HG03139 (cell line): ENCODE results near the gene RASSF4.

Source experiments
- ATAC-seq: cut with Tn5 transposase; IDR thresholded peaks from one replicate; pipeline ENCODE4 v1.9.1; 2021; ENCODE audit not compliant: unreplicated experiment

The RASSF4 gene

DNA sequence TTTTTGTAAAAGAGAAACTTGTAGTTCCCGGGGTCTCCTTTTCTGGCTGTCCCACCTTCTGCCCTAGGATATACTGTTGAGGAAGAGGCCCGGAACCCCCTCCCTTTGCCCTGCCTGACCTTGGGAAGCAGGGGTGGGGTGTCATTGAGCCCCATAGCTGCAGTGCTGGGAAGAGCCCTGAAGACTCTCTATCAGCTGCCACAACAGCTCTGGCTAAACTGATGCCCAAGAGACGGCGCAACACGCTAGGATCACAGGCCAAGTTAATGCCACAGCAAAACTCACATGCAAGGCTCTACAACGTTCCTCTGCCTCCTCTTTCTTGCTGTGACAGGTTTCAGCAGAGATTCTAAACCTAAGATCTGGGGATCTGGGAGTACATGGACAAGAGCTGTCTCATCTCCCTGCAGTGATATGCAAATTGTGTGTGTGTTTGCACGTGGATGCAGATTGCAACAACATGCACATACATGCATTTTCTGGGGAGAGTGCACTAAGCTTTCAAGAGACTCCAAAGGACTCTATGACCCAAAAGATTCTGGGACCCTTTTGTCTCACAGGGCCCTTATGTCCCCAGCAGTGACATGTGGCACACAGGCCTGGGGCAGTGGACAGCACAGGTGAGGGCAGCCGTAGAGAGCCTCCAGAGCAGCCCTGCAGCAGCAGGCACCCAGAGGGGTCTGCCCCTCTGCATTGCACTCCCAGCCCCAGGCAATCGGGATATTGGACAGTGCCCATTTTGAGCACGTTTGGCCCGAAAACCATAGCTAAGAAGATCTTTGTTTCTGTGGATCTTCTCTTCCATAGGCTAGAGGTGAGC, 2.5 kb downstream of the RASSF4 start:
- ATAC-seq: no peak

DNA sequence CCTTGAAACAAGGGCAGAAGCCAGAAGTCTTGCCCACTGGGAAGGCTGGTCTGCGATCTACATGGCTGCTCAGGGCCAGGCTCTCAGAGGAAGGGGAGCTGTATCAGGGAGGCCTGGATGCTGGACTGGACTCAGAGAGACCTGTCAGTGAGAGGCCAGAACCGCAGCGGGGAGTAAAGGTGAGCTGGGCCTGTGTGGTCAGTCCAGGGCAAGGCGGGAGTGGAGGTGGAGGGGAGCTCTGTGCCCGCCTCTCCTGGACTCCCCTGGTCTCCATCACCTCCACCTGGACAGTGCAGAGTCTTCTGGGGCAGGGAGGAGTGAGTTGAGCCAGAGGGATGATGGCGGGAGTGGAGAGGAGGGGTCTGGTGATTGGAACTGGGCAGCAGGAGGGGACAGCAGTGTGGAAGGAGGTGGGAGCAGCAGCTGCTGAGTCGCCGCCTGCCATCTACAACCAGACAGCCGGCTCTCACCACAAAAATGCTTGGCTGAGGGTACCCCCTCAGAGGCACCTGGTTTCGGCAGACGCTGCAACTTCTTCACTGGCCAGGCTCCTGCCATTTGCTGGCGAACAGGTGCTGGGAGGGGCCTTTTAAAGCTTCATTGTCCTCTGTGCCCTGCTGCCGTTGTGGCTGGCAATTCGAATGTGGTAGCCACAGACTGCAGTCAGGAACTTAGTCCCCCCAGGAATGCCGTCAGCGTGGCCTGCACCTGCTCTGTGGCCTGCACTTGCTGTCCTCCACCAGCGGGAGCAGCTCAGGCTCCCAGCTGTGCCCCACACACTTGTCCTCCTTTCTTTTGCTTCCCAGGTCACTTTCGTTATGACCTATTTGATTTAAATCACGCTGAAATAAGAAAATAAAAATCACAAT, 3.5 kb downstream of the RASSF4 start:
- ATAC-seq: no peak

DNA sequence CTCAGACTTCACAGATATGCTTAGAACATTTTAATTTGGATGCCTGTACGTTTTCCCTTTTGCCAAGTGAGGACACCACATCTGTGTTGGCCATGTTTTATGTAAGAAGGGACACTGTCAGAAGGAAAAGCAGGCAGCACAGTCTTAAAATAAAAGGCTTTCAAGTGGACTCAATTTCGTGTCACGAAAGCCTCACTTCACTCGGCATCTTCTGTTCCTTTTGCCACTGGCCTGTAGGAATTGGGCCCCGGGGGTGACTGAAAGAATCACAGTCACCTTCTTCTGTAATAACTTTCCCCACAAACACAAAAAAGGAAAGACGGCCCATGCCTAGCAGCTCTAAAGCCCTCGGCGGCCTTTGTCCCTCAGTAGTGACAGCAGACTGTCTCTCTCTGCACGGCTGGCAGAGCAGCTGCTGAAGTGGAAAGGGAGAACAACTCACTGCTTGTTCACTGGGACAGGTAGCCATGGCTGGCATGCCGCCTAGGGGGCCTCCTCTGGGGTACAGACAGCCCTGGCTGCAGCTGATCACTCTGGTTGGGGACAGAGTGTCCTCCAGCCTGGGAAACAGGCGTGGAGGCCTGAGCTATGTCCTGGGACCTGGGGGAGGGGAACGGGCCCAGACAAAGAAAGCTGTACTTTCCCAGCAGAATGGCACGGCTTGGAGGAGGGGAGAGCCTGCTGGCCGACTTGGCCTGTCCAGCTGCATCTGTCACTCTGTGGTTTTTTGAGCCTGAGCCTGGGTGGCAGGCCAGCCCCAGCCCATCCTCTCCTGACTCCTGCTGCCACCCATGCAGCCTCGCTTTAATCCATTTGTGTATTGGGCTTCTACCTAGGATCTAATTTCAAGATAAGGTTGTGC, 4.4 kb downstream of the RASSF4 start:
- ATAC-seq: no peak

DNA sequence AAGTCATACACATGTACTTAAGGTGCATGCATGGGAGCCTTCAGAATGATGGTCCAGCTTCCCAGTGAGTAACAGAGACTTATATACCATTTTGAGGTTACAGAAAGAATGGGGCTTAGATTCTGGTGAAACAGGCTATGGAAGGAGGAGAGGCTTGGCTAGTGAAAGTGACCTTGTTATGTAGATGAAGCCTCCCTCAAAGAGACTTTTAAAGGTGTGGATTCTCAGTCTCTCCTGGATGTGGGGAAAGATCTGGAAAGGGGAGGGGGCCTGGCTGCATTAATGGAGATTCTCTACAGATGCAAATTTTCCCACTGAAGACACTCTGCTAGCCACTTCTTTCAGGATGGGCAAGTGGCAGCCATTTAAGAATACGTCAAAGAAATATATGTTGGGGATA, 5.5 kb downstream of the RASSF4 start:
- ATAC-seq: no peak

DNA sequence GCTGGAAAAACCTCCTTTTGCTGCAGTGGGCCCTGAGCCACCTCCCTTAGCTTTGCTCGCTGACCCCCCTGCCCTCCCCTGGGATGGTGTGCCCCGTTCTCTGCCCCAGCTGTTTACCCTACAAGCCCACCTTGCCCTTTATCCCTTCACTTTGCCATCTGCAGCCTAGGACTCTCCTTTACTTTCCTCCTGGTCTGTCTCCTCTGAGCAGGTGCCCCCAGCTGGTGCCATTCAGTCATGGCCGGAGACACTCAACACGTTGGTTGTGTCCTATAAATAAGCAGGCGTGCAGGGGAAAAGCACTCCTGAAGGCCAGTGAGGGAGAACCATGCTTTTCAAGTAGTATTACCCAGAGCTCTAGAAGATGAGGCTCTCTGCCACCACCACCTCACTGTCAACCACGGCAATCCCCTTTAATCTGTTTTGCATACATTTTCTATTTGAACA, 6.1 kb downstream of the RASSF4 start:
- no peak for ATAC-seq

DNA sequence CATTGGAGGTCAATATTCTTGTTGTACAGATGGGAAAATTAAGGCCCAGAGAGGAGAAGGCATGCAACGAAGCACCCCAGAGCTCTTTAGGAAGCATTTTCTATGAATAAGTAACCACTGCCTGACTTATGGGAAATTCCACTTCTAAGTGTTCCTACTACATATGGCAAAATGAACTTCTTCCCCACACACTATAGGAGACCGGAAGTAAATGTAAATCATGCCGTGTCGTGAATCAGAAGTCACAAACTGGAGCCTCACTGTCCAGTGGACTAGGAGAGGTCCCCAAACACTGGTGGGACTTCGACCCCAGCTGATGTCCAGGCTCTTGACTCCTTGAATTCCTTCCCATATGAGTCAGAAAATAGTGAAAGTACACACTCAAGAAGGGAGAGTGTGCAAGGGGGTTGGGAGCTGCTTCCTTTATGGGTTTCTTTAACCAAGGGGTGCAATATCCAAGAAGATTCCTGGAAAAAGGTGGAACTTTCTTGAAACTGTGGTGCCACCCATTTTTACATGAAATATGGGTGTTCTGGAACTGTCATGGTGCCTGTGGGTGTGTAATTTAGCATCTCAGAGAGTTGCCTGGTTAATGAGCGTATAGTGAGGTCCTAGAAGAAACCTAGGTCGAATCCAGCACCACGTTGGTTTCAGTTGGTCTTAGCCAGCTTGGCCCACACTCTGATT, 6.7 kb downstream of the RASSF4 start:
- ATAC-seq: no peak

DNA sequence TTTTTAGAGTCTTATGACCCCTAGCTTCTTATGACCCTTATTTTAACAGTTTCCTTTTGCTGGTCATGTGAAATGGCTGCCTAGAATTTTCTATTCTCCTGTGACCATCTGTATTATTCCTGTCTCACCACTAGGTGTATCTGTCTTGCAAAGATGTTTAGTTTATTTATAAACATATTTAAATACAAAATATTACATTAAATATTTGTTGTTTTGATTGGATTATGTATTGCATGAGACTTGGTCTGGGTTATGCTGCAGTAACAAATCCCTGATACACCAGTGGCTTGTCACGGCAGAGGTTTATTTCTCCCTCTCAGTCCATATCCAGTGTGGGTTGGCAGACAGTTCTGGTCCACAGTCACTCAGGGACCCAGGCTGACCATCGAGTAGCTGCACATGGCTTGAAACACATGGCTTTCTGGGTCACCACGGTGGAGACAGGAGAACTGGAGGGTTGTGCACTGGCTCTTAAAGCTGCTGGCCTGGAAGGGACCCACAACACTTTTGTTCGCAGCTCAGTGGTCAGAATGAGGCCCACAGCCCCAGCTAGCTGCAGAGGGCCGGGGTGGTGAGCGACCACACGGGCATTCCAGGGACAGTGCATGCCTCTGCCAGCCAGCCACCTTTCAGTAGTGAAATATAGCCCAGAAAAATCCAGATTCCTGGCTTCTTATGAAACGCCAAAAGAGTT, 7.4 kb downstream of the RASSF4 start:
- ATAC-seq: no peak

DNA sequence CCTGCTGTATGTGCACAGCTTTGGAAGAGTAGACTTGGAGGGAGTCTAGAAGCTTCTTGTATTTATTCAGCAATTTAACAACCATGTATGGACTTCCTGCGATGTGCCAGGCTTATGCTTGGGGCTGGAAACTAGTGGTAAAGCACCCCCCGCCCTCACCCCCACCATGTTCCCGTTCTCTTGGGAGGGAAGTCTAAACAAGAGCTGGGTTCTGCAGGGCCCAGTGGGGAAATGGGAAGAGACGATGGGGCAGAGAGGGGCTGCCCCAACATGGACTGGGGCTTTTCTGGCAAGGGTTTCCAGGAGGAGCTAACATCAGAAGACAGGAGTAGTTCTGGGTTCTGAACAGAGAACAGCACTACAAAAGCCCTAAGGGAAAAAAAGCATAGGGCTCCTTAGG, 8.0 kb downstream of the RASSF4 start:
- no peak for ATAC-seq

DNA sequence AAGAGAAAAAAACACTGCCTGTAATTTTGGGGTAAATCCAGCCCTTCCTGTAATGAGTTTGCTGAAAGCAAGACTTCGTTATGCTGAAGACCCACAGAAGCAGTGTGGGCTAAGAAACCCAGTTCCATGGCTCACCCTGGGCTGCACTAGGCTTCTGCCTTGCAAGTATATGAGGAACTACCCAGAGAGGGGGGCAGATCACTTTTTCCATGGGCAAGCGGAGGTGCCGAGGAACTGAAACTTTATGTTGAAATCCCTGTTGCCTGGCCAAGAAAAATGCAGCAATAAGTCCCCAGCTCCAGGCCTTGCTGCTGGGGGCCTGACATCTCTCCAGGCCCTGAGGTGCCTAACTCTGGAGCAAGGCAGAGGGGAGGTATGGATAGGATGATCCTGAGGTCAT, 8.5 kb downstream of the RASSF4 start:
- ATAC-seq: no peak

DNA sequence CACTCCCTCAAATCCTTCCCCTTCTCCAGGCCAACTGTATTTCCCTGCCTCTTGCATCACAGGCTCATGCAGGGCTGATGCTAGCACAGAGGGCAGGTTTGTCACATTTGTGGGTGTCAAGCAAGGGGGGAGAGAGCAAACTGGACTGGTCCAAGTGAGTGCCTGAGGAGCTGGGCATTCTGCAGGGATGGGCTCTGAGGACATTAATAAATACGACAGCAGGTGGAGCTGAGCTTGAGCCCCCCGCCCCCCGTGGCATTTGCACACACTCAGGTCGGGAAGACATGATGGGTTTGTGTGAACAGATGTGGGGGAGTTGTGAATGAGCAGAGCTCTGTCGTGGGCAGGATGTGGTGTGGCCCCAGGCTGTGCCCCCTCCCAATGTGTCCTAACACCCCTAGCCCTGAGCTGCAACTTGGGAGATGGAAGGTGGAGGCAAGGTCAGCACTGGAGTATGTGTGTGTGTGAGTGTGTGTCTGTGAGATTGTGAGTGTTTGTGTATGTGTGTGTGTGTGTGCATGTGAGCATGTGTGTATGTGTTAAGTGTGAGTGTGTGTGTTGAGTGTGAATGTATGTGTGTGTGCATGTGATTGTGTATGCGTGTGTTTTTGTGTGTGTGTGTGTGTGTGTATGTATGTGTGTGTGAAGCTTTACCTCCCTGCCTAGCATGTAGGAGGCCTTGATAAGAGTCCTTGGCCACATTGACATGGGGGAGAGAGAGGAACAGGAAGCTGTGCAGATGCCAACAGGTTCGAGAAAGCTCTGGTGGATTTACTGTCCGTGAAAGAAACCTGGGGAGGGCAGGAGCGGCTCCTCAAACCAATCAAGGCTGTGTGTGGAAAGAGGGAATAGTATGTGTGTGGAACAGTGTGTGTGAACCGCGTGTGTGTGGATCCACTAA, 9.1 kb downstream of the RASSF4 start:
- no peak for ATAC-seq

DNA sequence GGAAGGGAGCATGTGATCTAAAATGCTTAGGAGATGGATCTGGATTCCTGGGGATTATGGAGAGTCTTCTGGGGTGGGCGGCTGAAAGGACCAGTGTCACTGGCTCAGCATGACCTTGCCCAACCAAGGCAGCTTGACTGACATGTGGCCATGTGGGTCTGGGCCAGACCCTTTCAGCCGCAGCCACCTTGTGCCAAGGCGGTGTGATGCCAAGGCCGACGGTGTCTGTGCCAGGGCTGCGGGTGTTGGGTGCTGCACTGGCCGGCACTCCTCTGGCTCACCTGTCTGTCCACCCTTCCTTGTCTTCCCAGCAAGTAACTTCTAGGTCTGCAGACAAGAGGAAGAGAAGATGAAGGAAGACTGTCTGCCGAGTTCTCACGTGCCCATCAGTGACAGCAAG, 10.3 kb downstream of the RASSF4 start:
- no peak for ATAC-seq

DNA sequence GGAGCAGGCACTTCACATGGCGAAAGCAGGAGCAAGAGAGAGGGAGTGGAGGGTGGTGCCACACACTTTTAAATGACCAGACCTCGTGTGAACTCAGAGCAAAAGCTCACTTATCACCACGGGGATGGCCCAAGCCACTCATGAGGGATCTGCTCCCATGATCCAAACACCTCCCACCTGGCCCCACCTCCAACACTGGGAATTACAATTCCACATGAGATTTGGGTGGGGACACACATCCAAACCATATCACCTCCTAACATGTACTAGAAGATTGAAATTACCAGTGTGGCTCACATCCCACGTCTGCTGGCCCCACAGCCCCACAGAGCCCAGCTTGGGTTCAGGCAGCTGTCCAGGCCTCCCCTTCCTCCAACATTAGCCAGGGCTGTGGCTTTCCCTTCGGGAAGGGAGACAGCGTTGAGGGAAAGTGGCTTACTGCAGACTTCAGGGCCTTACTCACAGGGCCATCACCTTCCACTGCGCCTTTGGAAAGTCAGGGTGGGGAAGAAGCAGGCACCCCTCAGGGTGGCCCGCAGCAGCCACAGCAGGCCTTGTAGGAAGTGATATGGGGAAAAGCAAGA, 11.3 kb downstream of the RASSF4 start:
- ATAC-seq: no peak

DNA sequence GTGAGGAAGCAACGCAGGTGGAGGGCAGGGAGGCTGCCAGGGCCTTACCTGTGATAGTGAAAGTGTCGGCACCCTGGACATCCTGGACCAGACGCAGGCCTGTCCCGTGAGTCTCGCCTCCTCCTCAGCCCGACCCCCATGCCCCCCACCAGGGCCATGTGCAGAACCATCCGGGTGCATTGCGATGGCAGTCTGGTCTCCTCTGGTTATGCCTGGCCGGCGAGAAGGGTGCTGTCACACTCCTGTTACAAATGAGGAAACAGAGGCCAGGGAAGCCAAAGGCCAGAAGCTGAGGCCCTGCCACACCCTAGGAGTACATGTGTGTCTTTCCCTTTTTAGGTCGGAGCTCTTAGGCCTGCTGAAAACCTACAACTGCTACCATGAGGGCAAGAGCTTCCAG, 11.8 kb downstream of the RASSF4 start:
- no peak for ATAC-seq

DNA sequence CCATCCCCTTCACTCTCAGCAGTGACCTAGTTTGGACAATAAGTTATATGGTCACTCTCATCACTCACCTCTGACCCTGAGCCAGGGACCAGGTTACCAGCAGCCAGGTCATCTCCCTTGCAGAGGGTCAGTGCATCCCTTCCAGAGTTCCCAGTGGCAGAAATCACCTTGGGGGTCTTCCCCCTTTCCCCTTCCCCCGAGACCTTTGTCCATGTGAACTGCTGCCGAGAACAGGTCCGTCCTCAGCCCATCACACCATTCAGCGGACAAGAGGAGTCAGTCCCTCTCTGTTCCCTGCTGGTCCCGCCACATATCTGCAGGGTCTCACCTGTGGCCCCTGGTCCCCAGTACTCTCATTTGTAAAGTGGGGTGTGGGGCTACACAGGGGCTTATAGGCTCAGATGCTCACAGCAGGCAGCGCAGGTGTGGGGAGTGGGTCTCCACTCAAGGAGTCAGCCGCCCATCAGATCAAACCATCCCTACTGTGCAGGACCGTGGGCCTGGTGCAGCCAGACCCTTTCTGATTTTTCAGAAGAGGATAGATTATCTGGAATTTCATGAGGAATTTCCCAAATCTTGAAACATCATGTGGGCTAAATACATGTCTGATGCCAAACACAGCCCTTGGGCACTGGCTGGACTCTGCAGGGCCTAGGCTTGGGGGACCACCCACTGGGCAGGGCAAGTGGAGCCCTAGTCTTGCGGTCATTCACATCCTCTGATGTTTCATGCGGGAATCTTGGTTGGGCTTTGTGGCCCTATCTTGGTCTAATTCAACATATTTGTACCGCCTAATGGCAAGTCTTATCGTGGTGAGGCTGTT, 12.5 kb downstream of the RASSF4 start:
- no peak for ATAC-seq

DNA sequence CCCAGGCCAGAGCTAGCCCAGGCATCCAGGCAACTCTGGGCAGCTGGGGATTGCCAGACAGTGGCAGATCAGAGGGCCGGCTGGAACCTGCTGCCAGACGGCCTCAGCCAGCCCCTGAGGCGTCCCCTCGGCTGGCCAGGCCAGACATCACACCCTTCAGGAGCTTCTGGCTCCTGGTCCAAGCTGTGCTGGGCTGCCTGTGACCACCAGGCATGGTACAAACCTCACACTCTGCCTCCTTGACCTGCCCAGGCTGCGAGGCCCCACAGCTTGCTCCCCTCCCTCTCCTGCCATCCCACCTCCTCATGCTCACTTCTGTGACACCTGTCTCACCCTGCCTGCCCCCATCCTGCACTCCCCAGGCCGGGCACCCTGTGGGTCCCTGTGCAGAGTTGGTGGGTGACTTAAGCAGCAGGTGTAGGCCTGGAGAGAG, 13.3 kb downstream of the RASSF4 start:
- no peak for ATAC-seq

DNA sequence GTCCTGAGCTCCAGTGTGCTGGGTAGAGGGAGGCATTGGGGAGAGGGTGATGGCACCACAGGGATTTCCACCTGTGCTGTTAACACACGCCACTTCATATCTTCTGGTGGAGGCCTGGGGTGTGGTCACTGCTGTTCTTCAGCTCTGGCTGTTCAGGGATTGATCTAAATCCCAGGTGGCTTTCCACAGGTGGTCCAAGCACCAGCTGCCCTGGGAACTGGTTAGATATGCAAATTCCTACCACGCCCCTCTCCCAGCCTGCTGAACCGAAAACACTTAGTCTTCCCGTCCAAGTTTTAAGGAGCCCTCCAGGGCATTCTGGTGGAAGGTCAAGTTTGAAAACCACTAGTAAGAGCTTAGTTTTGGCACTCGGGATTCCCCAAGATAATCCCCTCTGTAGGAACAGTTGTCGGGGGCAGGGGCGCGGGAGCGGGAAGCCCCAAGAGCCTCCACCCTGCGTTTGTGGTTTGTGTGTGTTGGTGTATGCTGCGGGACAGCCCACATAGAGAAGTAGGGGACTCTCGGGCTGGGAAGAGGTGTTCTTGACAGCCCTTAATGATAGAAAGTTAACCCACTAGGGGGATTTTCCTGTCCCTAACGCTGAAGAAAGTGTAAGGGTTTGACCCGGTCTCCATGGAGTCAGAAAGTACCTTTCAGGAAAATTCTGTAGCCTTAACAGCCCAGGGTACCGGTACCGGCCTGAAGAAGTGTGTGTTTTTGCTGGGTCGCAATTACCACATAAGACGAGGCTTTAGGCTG, 13.9 kb downstream of the RASSF4 start:
- ATAC-seq: no peak

DNA sequence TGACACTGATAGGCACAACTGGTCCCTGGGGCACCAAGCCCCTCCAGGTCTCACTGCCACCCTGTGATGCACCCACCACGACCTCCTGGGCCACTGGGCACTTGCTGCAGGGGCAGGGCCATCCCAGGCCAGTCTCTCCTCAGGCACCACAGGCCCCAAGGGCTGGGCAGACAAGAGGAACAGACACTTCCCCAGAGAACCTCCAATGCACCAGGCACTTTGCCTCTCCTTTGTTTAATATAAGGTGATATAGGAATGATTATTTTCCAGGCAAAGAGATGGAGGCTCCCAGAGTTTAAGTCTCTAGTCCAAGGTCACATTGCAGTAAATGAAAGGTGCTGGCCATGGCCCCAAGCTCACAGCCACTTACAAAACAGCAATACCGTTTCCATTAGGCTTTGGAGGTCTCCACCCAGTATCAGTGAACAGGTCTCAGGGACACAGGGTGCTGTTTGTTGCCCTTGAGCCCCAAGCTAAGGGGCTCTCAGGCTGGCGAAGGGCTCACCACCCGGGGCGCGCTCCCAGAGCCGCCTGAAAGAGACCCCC, 14.6 kb downstream of the RASSF4 start:
- ATAC-seq: no peak
